Measurements from ENCODE around the gene SPAG5.
"Not testable (repeated sequence)": the region's sequence is repeated elsewhere in the genome, so short reads cannot be mapped to it uniquely, and the experiment has no call there.

- TF ChIP-seq CTCF, POLR2A (IDR thresholded peaks at IDR 0.05): not testable (repeated sequence)
Measured at GRCh38 chr17:28576016-28576415, 22.8 kb downstream of the SPAG5 start.
